Neutrophil (primary cell): Measurements from ENCODE around the gene MBD5.

Source experiments
- H3K27ac ChIP-seq: fragments of 200-600 bp; sonication (generic); 2 replicates; pipeline ENCODE4 v1.5.1; 2016; ENCODE audit warnings: mild to moderate bottlenecking, moderate library complexity
- H3K27me3 ChIP-seq: fragments of 200-600 bp; sonication (generic); 2 replicates; pipeline ENCODE4 v1.6.0; 2016; ENCODE audit warnings: mild to moderate bottlenecking
- H3K36me3 ChIP-seq: fragments of 200-600 bp; sonication (generic); 2 replicates; pipeline ENCODE4 v1.5.1; 2017
- H3K4me1 ChIP-seq, 2 experiments: fragments of 200-600 bp in 1 of 2; sonication (generic) in 1 of 2; 1 replicate in 1 of 2; 2 replicates in 1 of 2; pipeline versions ENCODE4 v1.5.1 to v1.6.1; 2013 to 2016; ENCODE audit warnings: low read depth in 1 of 2, low read length in 1 of 2, mild to moderate bottlenecking in 1 of 2, moderate library complexity in 1 of 2; ENCODE audit not compliant: control insufficient read depth in 1 of 2, insufficient read depth in 1 of 2
- H3K4me3 ChIP-seq, 2 experiments: fragments of 200-600 bp in 1 of 2; sonication (generic) in 1 of 2; 1 replicate in 1 of 2; 2 replicates in 1 of 2; pipeline ENCODE4 v1.5.1; 2013 to 2016; ENCODE audit warnings: low read depth in 1 of 2, low read length in 1 of 2, mild to moderate bottlenecking in 1 of 2, moderate library complexity in 1 of 2
- H3K9me3 ChIP-seq: fragments of 200-600 bp; sonication (generic); 2 replicates; pipeline ENCODE4 v1.5.1; 2016
- TF ChIP-seq, protein P1 (sequence below): fragments of 200-600 bp; sonication (generic); IDR thresholded peaks from 2 replicates; pipeline ENCODE4 v1.5.1; 2016; ENCODE audit warnings: antibody characterized with exemption

Gene MBD5

DNA sequence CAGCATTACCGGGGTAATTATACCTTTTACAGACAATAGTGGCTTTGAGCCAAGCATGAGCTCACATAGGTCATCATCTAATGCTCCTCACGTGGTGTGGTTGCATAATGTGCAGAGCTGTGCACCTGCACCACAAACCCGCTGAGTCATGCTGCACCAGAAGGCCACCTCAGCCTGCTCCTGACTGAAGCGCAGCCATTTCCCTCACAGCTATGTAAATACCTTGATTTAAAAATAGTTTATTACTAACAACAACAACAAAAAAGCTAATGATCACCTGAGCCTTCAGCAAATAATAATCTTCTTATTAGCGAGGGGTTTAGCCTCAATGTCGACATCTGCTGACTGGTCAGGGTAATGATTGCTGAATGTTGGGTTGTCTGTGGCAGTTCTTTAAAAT, 238.8 kb downstream of the MBD5 start:
- Histone ChIP-seq H3K27ac (no peak overlapping the region), H3K36me3 (no peaks in the 10 kb centered on the region)

DNA sequence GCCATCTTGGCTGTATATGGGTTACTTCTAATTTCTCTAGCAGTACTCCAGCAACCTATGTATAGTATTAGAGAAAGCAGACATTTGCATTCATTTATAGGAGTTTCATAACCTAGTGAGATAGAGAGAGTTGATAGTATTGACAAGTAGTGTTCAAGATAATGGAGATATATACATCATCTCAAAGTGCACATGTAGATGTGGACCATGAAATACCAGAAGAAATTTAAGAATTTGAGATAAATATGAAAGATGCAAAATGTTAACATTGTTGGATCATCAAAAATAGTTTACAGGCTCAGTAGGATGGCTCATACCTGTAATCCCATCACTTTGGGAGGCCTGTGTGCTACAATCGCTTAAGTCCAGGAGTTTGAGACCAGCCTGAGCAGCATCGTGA, 243.0 kb downstream of the MBD5 start:
- Histone ChIP-seq H3K4me1 (no peaks in the 10 kb centered on the region), H3K9me3 (no peaks in the 10 kb centered on the region), H3K36me3 (no peaks in the 10 kb centered on the region), H3K4me3 (no peak overlapping the region), H3K27ac (no peak overlapping the region), H3K27me3 (no peaks in the 10 kb centered on the region)
- TF ChIP-seq, protein P1, sequence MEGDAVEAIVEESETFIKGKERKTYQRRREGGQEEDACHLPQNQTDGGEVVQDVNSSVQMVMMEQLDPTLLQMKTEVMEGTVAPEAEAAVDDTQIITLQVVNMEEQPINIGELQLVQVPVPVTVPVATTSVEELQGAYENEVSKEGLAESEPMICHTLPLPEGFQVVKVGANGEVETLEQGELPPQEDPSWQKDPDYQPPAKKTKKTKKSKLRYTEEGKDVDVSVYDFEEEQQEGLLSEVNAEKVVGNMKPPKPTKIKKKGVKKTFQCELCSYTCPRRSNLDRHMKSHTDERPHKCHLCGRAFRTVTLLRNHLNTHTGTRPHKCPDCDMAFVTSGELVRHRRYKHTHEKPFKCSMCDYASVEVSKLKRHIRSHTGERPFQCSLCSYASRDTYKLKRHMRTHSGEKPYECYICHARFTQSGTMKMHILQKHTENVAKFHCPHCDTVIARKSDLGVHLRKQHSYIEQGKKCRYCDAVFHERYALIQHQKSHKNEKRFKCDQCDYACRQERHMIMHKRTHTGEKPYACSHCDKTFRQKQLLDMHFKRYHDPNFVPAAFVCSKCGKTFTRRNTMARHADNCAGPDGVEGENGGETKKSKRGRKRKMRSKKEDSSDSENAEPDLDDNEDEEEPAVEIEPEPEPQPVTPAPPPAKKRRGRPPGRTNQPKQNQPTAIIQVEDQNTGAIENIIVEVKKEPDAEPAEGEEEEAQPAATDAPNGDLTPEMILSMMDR: no peak

More for the DNA sequence above, 238.8 kb downstream of the MBD5 start:
- H3K27me3 ChIP-seq: no peaks in the 10 kb centered on the region
- TF ChIP-seq, protein P1: no peak
- H3K4me1 ChIP-seq: no peaks in the 10 kb centered on the region
- no peak overlapping the region for H3K4me3 ChIP-seq
- no peaks in the 10 kb centered on the region for H3K9me3 ChIP-seq

DNA sequence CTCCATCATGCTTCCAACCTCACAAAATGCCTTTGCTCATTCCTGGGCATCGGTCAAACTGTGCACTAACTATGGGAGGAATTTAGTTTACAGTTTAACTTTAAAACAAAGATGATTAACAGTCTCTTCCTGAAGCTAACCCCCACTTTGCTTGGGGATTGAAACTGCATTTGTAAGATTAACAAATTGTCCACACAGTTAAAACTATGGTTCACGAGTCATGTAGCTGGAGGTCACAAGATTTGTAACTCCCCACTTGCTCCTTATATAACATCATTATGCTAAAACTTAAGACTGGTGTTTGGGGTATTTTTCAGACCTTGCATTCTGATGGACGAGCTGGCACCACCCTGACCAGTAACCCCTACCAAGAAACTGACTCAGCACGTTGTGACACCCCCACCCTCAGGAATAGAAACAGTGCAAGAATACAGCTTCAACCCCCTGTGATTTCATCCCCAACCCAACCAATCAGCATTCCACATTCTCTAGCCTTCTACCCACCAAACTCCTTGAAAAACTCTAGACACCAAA, 252.3 kb downstream of the MBD5 start:
- Histone ChIP-seq H3K4me1 (no peaks in the 10 kb centered on the region), H3K27me3 (no peaks in the 10 kb centered on the region), H3K4me3 (no peak overlapping the region), H3K27ac (no peak overlapping the region), H3K9me3 (no peaks in the 10 kb centered on the region), H3K36me3 (no peaks in the 10 kb centered on the region)
- TF ChIP-seq, protein P1: no peak

DNA sequence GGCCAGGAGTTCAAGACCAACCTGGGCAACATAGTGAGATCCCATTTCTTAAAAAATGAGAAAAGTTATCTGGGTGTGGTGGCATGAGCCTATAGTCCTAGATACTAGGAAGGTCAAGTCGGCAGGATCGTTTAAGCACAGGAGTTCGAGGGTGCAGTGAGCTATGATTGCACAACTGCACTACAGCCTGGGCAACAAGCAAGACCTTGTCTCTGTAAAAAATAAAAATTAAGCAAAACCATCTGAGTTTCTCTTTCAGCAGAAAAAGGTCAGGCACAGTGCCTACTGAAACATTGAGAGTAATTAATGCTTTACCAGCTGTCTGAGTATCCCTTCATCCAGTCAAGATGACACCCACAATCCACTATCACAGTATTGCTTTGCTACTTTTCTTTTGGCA, 258.3 kb downstream of the MBD5 start:
- H3K9me3 ChIP-seq: no peaks in the 10 kb centered on the region
- TF ChIP-seq, protein P1: no peak

DNA sequence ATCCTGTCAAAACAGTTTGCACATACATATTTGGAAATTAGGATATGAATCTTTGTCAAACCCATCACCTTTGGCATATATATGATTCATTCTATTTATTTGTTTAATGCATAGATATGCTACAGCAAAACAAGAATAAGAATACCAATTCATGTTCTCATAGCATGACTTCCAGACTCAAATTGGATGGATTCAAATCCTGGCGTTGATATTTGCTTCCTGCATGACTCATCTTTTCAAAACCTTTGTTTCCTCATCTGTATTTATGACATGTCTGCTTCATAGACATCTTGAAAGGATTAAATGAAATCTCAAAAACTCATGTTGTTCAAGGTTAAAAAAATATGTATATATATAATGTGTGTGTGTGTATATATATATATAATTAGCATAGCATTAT, 261.3 kb downstream of the MBD5 start:
- no peaks in the 10 kb centered on the region for H3K4me1 ChIP-seq
- TF ChIP-seq, protein P1: no peak
- H3K27ac ChIP-seq: no peak overlapping the region
- no peaks in the 10 kb centered on the region for H3K36me3 ChIP-seq
- no peaks in the 10 kb centered on the region for H3K9me3 ChIP-seq
- no peaks in the 10 kb centered on the region for H3K27me3 ChIP-seq
- H3K4me3 ChIP-seq: no peak overlapping the region

More for the DNA sequence above, 258.3 kb downstream of the MBD5 start:
- Histone ChIP-seq H3K4me1 (no peaks in the 10 kb centered on the region), H3K4me3 (no peak overlapping the region), H3K27ac (no peak overlapping the region), H3K36me3 (no peaks in the 10 kb centered on the region), H3K27me3 (no peaks in the 10 kb centered on the region)

DNA sequence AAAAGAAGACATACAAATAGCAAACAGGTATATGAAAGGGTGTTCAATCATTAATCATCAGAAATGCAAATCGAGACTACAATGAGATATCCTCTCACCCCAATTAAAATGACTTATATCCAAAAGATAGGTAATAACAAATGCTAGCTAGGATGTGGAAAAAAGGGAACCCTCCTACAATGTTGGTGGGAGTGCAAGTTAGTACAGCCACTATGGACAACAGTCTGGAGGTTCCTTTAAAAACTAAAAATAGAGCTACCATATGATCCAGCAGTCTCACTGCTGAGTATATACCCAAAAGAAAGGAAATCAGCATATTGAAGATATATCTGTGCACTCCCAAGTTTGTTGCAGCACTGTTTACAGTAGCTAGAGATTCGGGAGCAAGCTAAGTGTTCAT, 271.5 kb downstream of the MBD5 start:
- Histone ChIP-seq H3K27ac (no peak overlapping the region), H3K4me1 (no peaks in the 10 kb centered on the region), H3K9me3 (no peaks in the 10 kb centered on the region), H3K36me3 (no peaks in the 10 kb centered on the region), H3K4me3 (no peak overlapping the region), H3K27me3 (no peaks in the 10 kb centered on the region)
- TF ChIP-seq, protein P1: no peak
